Activated T-helper 1 cell treated with Interleukin-2 at 50 U/mL for 16 hours (primary cell): ENCODE data around the gene MTG1.
A peak's percentile ranks its signal among the peaks of the same experiment; 100 is the strongest.
"Not testable (repeated sequence)": the region's sequence is repeated elsewhere in the genome, so short reads cannot be mapped to it uniquely, and the experiment has no call there.

Experiments
- DNase-seq: peaks from one replicate; pipeline ENCODE4 v3.0.0-alpha.2; 2020; ENCODE audit warnings: low read depth

Gene MTG1

GRCh38 chr10:133359554-133359971 is 34.4 kb upstream of the MTG1 start:
- DNase-seq, result no peak

DNA sequence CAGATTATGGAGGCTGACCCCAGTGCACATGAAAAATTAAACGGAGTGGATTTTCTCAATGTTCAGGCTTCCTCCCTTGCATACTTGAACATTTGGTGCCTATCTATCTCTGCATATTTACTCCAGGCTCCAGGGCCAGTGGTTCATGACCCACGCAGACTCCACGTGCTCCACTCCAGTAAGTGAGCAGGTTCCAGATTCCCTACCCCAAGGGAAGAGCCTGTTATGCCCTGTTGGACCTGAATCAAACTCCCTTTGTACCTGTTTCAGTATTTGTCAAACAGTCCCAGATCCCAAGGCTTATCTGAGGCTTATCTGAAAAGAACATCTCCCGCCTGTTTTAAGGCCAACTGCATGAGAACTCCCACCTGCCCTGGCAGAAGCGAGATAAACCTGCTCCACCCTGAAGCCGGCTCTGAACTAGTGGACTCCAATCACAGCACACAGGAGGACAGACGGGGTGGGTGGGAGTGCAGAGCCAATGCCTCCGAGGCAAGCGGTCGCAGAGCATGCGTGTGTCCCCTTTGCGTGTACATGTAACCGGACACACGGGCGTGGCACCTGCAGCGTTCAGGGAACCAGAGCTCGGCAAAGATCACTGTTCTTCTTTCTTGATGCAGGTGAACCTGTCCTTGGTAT is 33.9 kb upstream of the MTG1 start:
- DNase-seq, result no peak

DNA sequence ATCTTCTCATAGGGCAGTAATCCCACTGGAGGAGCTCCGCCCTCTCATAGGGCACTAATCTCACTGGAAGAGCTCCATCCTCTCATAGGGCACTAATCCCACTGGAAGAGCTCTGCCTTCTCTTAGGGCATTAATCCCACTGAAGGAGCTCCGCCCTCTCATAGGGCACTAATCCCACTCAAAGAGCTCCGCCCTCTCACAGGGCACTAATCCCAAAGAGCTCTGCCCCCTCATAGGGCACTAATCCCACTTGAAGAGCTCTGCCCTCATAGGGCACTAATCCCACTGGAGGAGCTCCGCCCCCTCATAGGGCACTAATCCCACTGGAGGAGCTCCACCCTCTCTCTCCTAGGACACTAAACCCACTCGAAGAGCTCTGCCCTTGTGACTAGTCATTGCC is 32.7 kb upstream of the MTG1 start:
- no peak for DNase-seq

GRCh38 chr10:133361773-133362441 is 32.0 kb upstream of the MTG1 start:
- DNase-seq, result no peak

GRCh38 chr10:133362846-133363245 is 31.1 kb upstream of the MTG1 start:
- DNase-seq, result no peak

DNA sequence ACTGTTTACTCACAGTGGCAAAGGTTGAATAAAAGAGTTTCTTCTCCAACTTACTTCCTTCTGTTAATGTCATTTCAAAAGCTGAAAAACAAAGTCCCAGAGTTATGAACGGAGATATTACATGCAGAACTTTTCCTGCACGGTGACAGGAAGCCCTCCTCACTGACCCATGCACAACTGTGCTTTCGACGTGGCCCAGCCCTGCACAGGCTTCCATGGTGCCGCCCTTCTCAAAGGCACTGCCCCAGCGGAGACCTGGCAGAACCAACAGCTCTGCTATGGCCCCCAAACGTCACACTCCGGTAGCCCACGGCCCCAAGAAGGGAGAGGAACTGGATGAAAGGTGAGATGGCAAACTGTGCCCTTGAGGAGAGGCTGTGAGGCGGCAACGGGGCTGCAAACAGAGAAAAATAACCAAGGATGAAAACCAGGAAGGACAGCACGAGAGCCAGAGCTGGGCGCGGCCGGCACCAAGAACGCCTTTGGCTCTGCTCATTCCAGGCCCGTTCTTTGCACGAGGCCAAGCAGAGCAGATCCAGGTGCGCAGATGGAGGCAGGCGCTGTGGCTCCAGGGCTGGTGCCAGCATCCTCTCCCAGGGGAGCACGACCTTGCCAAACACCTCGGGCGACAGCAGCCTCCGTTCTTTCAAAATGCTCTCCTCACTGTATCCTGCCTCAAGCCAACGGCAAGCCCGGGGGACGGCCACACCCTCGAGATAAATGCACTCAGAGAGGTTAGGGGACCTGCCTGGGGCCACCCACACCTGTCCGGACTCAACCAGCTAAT is 29.1 kb upstream of the MTG1 start:
- DNase-seq, result no peak

GRCh38 chr10:133365461-133366129 is 28.4 kb upstream of the MTG1 start:
- DNase-seq, result no peak

GRCh38 chr10:133366130-133366478 is 27.9 kb upstream of the MTG1 start:
- DNase-seq, result no peak

GRCh38 chr10:133366751-133367150 is 27.2 kb upstream of the MTG1 start:
- DNase-seq, result no peak

DNA sequence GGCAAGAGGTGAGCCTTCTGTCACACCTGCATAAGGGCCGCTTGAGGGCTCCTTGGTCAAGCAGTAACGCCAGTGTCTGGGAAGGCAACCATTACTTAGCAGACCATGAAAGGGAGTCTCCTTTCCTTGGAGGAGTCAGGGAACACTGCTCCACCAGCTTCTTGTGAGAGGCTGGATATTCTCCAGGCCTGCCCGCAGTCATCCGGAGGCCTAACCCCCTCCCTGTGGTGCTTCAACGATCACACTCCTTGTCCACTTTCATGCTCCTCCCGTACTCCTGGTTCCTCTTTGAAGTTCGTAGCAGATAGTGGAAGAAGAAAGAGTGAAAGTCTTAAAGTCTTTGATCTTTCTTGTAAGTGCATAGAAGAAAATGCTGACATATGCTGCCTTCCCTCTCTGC is 26.5 kb upstream of the MTG1 start:
- not testable (repeated sequence) for DNase-seq

DNA sequence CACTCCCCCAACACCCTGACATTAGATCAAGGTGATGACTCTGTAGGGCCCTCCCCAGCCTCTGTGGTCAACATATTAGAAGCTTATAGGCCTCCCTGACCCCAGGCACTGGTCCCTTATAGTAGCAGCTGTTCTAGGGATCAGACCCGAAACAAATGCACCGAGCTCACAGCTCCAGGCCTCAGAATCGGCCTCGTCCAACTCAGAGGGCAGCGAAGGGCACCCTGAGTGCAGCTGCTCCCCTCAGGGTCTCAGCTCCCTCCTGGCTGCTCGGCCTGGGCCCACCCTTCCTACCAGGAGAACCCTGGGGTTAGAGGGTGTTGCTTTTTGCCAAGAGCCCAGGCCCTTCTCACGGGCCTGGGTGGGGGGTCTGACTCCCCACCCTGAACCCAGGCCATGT is 25.8 kb upstream of the MTG1 start:
- DNase-seq, result no peak

- no peak for DNase-seq
These were observed 23.7 kb upstream of the MTG1 start for GRCh38 chr10:133370030-133370786.

GRCh38 chr10:133372507-133372906 is 21.4 kb upstream of the MTG1 start:
- DNase-seq, result no peak

DNA sequence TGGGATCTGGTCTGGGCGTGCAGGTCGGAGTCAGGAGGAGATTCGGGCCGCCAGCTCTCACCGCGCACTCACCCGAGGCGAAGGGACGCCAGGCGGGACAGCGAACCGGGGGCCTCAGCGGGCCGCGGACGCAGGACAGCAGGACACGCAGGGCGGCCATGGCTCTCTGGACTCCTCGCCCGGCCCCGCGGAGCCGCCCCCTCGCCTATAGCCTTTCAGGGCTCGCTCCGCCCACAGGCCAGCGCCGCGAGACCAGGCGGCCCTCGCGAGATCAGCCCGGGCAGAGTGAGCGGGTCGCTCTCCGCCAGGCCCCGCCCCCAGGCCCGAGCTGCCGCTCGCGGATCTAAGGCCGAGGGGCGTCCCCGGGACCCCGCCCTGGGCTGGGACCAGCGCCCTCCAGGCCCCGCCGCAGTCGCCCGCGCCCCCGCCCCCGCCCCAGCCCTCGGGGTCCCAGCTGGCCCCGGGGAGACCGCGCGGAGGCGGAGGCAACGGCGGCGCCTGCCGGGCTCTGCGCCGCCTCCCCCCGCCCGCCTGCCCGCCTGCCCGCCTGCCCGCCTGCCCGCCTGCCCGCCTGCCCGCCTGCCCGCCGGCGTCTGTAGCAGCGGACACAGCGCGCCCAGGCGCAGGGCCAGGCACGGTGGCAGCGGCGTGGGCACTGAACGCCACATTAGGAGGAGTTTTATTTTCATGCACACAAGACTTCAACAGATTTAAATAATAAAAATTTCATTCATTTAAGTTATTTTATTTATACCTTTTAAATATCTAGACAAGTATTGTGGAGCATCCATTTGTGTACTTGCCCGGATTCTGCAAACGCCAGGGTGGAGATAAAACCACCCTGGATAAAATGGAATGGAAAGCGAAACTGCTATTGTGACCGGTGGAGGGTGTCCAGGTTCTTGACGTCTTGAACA is 20.5 kb upstream of the MTG1 start, which contains the start of gene ECHS1:
ECHS1 (minus strand) TSS at position 181 of the 917 bp plus-strand sequence; CDS start at position 160, 21 bp downstream.
- peak; percentile 87 for DNase-seq

GRCh38 chr10:133375357-133376115 is 18.4 kb upstream of the MTG1 start:
- DNase-seq, result no peak

DNA sequence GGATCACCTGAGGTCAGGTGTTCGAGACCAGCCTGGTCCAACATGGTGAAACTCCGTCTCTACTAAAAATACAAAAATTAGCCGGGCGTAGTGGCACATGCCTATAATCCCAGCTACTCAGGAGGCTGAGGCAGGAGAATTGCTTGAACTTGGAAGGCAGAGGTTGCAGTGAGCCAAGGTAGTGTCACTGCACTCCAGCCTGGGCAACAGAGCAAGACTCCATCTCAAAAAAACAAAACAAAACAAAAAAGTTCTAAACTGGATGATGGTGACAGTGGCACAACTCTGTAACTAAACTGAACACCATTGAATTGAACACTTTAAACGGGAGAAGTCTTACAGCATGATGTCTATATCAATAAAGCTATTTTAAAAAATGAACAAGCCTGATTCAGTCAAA is 17.8 kb upstream of the MTG1 start:
- DNase-seq, result not testable (repeated sequence)

GRCh38 chr10:133377025-133377817 is 16.7 kb upstream of the MTG1 start:
- DNase-seq, result no peak

- no peak for DNase-seq
These were observed 16.1 kb upstream of the MTG1 start for GRCh38 chr10:133377818-133378250.
